ENCODE measurements around the gene NMRK1. TPM values are rescaled to one million over a fixed set of nuclear protein-coding genes. Genes with fewer than 3 reads are reported as not detected.

The NMRK1 gene
- total RNA-seq, 2 experiments from 2014 or later, result 15.9 to 16.9 TPM

DNA sequence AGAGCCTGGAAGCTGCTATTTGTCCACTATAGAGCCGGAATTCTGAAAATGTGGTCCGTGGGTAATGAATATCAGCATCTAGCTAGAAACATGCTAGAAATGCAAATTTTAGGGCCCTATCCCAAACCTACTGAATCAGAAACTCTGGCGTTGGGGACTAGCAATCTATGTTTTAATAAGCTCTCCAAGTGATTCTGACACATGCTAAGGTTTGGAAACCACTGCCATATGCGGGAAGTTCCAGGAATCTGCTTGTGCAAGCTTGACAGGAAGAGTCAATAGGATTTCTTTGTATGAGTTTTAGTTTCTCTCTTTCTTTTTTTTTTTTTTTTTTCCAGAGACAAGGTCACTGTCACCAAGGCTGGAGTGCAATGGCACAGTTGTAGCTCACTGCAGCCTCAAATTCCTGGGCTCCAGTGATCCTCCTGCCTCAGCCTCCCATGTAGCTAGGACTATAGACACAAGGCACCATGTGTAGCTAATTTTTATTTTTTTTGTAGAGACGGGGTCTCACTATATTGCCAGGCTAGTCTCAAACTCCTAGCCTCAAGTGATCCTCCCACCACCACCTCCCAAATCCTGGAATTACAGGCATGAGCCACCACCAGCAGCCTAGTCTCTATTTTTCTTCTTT lies 33.5 kb downstream of the NMRK1 start:
- Mint-ChIP-seq H3K9me3 (peaks cover 2% of the 10 kb centered on the region), H3K4me1 (ENCODE audit: low read depth) (no peaks in the 10 kb centered on the region), H3K27ac (no peak overlapping the region), H3K36me3 (ENCODE audit: low read depth) (peaks cover under 1% of the 10 kb centered on the region), H3K4me3 (no peak overlapping the region), H3K27me3 (no peaks in the 10 kb centered on the region)
- POLR2A ChIA-PET, result no interaction called here
- no peak for DNase-seq
- intact Hi-C loops (cut with micrococcal nuclease), result no loop called here
- CTCF ChIA-PET, result interaction anchor here (1.5 to 2.1 kb wide), 3 partner anchors 8 to 34 kb away, joined by 4 to 5 read pairs (median 4); no protein-coding TSS in a partner anchor
- TF ChIP-seq, protein P1, sequence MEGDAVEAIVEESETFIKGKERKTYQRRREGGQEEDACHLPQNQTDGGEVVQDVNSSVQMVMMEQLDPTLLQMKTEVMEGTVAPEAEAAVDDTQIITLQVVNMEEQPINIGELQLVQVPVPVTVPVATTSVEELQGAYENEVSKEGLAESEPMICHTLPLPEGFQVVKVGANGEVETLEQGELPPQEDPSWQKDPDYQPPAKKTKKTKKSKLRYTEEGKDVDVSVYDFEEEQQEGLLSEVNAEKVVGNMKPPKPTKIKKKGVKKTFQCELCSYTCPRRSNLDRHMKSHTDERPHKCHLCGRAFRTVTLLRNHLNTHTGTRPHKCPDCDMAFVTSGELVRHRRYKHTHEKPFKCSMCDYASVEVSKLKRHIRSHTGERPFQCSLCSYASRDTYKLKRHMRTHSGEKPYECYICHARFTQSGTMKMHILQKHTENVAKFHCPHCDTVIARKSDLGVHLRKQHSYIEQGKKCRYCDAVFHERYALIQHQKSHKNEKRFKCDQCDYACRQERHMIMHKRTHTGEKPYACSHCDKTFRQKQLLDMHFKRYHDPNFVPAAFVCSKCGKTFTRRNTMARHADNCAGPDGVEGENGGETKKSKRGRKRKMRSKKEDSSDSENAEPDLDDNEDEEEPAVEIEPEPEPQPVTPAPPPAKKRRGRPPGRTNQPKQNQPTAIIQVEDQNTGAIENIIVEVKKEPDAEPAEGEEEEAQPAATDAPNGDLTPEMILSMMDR (IDR thresholded peaks at IDR 0.05), result no peak
- ATAC-seq, result no peak

DNA sequence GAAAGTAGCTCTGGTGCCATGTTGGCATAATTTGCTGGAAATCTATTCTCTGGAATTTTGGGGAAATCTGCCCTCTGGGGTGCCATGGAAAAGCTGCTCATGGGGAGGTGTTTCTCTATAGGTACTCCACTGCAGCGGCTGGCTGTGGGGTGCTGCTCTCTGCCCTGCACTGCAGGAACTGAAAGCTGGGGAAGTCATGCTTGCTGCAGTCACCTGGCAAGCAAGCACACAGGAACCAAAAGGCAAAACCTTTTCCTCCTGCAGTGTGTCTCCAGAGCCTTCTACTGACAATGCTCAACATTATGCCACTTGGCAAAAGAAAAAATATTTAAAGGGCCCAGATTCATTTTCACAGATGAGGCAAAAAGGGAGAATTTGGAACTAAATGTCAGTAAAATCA lies 34.1 kb downstream of the NMRK1 start:
- ChIA-PET POLR2A (no interaction called here), CTCF (interaction anchor here (1.5 kb wide), 1 partner anchor 33 kb away, joined by 4 read pairs; no protein-coding TSS in a partner anchor)
- Mint-ChIP-seq H3K9me3 (no peaks in the 10 kb centered on the region), H3K4me3 (no peak overlapping the region), H3K27me3 (no peaks in the 10 kb centered on the region), H3K4me1 (ENCODE audit: low read depth) (no peaks in the 10 kb centered on the region), H3K36me3 (ENCODE audit: low read depth) (no peaks in the 10 kb centered on the region), H3K27ac (no peak overlapping the region)
- ATAC-seq (no peak), DNase-seq (no peak)
- intact Hi-C loops (cut with micrococcal nuclease), result no loop called here
- TF ChIP-seq, protein P1 (IDR thresholded peaks at IDR 0.05), result no peak

DNA sequence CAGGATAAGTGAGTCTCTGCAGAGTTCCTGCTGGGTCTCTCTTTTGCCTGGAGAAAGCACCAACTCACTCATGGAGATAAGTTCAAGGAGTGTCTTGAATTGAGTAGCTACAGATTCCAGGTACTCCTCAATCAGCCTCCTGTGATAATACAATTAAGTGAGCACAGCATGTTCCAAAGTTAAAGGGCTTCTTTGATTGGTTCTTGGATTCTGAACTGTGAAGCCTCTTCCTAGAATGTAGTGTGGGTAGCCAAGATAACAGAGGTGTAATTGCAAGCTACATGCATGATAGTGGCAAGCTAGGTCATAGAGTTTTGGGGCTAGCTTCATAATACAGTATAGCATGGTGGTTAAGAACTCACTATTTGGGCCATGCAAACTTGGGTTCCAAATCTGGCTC lies 36.7 kb downstream of the NMRK1 start:
- no peaks in the 10 kb centered on the region for H3K9me3 Mint-ChIP-seq
- TF ChIP-seq, protein P1 (IDR thresholded peaks at IDR 0.05), result no peak
- no peaks in the 10 kb centered on the region for H3K27me3 Mint-ChIP-seq
- no peaks in the 10 kb centered on the region for H3K4me1 Mint-ChIP-seq (ENCODE audit: low read depth)
- ChIA-PET CTCF (interaction anchor here (0.9 to 1.1 kb wide), 2 partner anchors 27 to 50 kb away, joined by 3 read pairs; no protein-coding TSS in a partner anchor), POLR2A (no interaction called here)
- intact Hi-C loops (cut with micrococcal nuclease), result no loop called here
- no peaks in the 10 kb centered on the region for H3K36me3 Mint-ChIP-seq (ENCODE audit: low read depth)
- H3K4me3 Mint-ChIP-seq, result no peak overlapping the region
- no peak overlapping the region for H3K27ac Mint-ChIP-seq
- no peak for DNase-seq
- ATAC-seq, result no peak

DNA sequence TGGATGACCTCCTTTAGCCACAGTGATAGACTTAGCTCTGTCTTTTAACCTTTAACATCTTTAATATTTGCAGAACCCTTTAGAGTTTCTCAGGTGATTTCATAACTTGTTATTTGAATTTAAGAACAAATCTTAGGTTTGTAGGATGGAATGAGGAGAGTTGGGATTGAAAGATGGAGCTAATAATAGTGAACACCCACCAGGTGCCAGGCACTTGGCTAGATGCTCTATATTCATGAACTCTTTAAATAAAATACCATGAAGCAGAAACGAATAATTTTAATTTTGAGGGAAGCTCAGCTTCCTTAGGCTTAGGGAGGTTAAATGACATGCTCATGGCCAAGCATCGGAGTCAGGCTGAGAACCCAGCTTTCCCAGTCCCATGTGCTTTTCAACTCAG lies 40.4 kb downstream of the NMRK1 start:
- intact Hi-C loops (cut with micrococcal nuclease), result no loop called here
- CTCF ChIA-PET, result interaction anchor here (0.9 to 1.5 kb wide), 2 partner anchors 8 to 30 kb away, joined by 3 to 5 read pairs; no protein-coding TSS in a partner anchor

More for the DNA sequence above, 40.4 kb downstream of the NMRK1 start:
- TF ChIP-seq, protein P1 (IDR thresholded peaks at IDR 0.05), result no peak
- H3K4me3 Mint-ChIP-seq, result no peak overlapping the region
- H3K9me3 Mint-ChIP-seq, result no peaks in the 10 kb centered on the region
- POLR2A ChIA-PET, result no interaction called here
- no peak for DNase-seq
- H3K4me1 Mint-ChIP-seq (ENCODE audit: low read depth), result no peaks in the 10 kb centered on the region
- H3K27me3 Mint-ChIP-seq, result no peaks in the 10 kb centered on the region
- ATAC-seq, result no peak
- no peak overlapping the region for H3K27ac Mint-ChIP-seq
- H3K36me3 Mint-ChIP-seq (ENCODE audit: low read depth), result no peaks in the 10 kb centered on the region

All from activated CD8-positive, alpha-beta T cell treated with anti-CD3 and anti-CD28 coated beads for 36 hours (primary cell).